ENCODE data around the gene PEX14. TPM values are rescaled to one million over a fixed set of nuclear protein-coding genes. Genes with fewer than 3 reads are reported as not detected.

Gene PEX14
- total and polyA plus RNA-seq, 2 donors (not counting 3 experiments of a cell fraction or from before 2014, with no cell fraction given), result 19.5 to 26.5 TPM

DNA sequence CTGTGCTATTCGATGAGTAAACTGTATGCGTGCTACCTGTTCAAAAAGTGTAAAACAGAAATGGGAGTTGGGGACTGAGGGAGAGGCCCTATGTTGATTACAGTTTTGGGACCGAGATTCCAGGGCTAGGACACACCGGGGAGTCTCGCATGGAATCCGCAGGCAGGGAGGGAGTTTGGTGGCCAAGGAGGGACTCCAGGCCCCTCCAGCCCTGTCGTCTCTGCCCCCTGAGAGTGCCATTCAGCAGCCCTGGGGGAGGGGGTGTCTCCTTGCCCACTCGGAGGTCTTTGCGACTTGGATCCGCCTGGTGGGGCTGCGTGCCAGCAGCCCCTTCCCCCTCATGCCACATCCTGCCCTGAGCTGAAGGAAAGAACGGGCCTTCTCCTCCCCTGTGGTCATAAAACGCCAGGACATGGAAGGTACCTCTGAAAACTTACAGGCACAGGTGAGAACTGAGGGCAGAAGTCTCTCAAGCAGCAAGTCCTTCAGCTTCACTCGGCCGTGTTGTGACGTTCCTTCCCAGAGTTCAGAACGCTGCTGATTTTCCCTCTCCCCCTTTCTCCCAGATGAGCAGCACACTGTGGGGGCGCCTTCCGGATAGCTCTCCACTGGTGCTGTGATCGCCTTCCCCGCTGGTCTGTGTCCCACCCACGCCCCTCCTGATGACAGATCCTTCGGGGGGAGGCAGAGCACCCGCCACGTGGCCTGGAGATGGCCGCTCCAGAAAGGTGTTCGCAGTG lies 141.4 kb downstream of the PEX14 start:
- no peaks in the 10 kb centered on the region for H3K9me3 ChIP-seq (replicated peaks; ENCODE audit: control insufficient read depth, insufficient read depth, low read length)
- H3K36me3 ChIP-seq (ENCODE audit: control insufficient read depth in 2 of 2, extremely low read depth in 1 of 2, insufficient read depth in 2 of 2, low read length in 2 of 2), result peaks cover 0 to 4% of the 10 kb centered on the region in 2 experiments
- no peak overlapping the region for H3K27ac ChIP-seq (ENCODE audit: insufficient read depth, low read depth, low read length)
- dilution Hi-C loops (cut with MboI; ENCODE audit: extremely low pct_ligation_motif_present, low sequenced_read_pairs) (no loop called here), intact Hi-C loops (cut with micrococcal nuclease) (no loop called here)
- H3K27me3 ChIP-seq (ENCODE audit: control insufficient read depth in 2 of 2, insufficient read depth in 2 of 2, low read length in 2 of 2), result no peaks in the 10 kb centered on the region
- no peak overlapping the region for H3K9ac ChIP-seq (replicated peaks; ENCODE audit: extremely low read depth, insufficient read depth, low read length)
- no TSS peak for BruUV-seq (replicated peaks)
- DNase-seq (ENCODE audit: low read depth, low spot score) (no peak), FAIRE-seq (no peak)
- ChIA-PET POLR2A (no interaction called here), CTCF (no interaction called here)
- TF ChIP-seq POLR2AphosphoS5 (IDR thresholded peaks at IDR 0.05; ENCODE audit: insufficient read depth, low read depth, low read length), result no peak
- TF ChIP-seq JUN (IDR thresholded peaks at IDR 0.05; ENCODE audit: borderline replicate concordance, insufficient read depth, insufficient read length, low read depth), result no peak
- TF ChIP-seq, protein P1, sequence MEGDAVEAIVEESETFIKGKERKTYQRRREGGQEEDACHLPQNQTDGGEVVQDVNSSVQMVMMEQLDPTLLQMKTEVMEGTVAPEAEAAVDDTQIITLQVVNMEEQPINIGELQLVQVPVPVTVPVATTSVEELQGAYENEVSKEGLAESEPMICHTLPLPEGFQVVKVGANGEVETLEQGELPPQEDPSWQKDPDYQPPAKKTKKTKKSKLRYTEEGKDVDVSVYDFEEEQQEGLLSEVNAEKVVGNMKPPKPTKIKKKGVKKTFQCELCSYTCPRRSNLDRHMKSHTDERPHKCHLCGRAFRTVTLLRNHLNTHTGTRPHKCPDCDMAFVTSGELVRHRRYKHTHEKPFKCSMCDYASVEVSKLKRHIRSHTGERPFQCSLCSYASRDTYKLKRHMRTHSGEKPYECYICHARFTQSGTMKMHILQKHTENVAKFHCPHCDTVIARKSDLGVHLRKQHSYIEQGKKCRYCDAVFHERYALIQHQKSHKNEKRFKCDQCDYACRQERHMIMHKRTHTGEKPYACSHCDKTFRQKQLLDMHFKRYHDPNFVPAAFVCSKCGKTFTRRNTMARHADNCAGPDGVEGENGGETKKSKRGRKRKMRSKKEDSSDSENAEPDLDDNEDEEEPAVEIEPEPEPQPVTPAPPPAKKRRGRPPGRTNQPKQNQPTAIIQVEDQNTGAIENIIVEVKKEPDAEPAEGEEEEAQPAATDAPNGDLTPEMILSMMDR (IDR thresholded peaks at IDR 0.05; ENCODE audit: extremely low read depth in 1 of 2, insufficient read depth in 1 of 2, low read depth in 1 of 2, low read length in 2 of 2), result no peak
- TF ChIP-seq GATA2 (IDR thresholded peaks at IDR 0.05; ENCODE audit: insufficient read depth, insufficient read length, low read depth, low read length), result no peak
- TF ChIP-seq EZH2 (IDR thresholded peaks at IDR 0.05; ENCODE audit: borderline replicate concordance, low read depth, low read length, severe bottlenecking), result no peak
- TF ChIP-seq, protein P2, sequence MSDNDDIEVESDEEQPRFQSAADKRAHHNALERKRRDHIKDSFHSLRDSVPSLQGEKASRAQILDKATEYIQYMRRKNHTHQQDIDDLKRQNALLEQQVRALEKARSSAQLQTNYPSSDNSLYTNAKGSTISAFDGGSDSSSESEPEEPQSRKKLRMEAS (IDR thresholded peaks at IDR 0.05; ENCODE audit: insufficient read depth, insufficient read length), result no peak
- no peak for TF ChIP-seq MYC (IDR thresholded peaks at IDR 0.05; ENCODE audit: low read depth, low read length)
- no peak for TF ChIP-seq POLR2A (IDR thresholded peaks at IDR 0.05; ENCODE audit: low read depth, low read length)
- TF ChIP-seq FOS (IDR thresholded peaks at IDR 0.05; ENCODE audit: borderline replicate concordance, insufficient read depth, low read length), result no peak
- no peaks in the 10 kb centered on the region for H3K9me1 ChIP-seq (replicated peaks; ENCODE audit: control insufficient read depth, extremely low read depth, insufficient read depth, low read length)
- no peak overlapping the region for H3K4me2 ChIP-seq (ENCODE audit: insufficient read depth, low read length)
- no peaks in the 10 kb centered on the region for H3K79me2 ChIP-seq (ENCODE audit: control insufficient read depth, insufficient read depth, low read length)
- no peak overlapping the region for H3K4me3 ChIP-seq (replicated peaks in 1 of 3; ENCODE audit: insufficient read depth in 1 of 3, low read depth in 1 of 3, low read length in 3 of 3)
- no peaks in the 10 kb centered on the region for H3K4me1 ChIP-seq (ENCODE audit: control insufficient read depth, extremely low read depth, insufficient read depth, low read length)
- no peak overlapping the region for H2AFZ ChIP-seq (ENCODE audit: low read depth, low read length)
- no peaks in the 10 kb centered on the region for H4K20me1 ChIP-seq (replicated peaks; ENCODE audit: control insufficient read depth, extremely low read depth, insufficient read depth, low read length)

Measured in endothelial cell of umbilical vein (primary cell).